Hepatocyte (in vitro differentiated cells): ENCODE results near the gene VWA1. TPM values are rescaled to one million over a fixed set of nuclear protein-coding genes. Genes with fewer than 3 reads are reported as not detected.

Source experiments
- DNase-seq: peaks from one replicate; pipeline ENCODE4 v3.0.0-alpha.2; 2016; ENCODE audit warnings: low spot score
- H2AFZ ChIP-seq: fragments of 200-600 bp; sonication (generic); 2 replicates; pipeline ENCODE4 v1.6.0; 2016; ENCODE audit warnings: antibody characterized with exemption, mild to moderate bottlenecking
- H3K27ac ChIP-seq: fragments of 200-600 bp; sonication (generic); 2 replicates; pipeline ENCODE4 v1.5.1; 2016; ENCODE audit warnings: mild to moderate bottlenecking
- H3K27me3 ChIP-seq: fragments of 200-600 bp; sonication (generic); 2 replicates; pipeline ENCODE4 v1.6.1; 2016
- H3K36me3 ChIP-seq: fragments of 200-600 bp; sonication (generic); replicated peaks from 2 replicates; pipeline ENCODE4 v1.5.1; 2016; ENCODE audit warnings: low read depth; ENCODE audit not compliant: insufficient read depth
- H3K4me1 ChIP-seq: fragments of 200-600 bp; sonication (generic); 2 replicates; pipeline ENCODE4 v1.5.1; 2016; ENCODE audit warnings: mild to moderate bottlenecking, moderate library complexity; ENCODE audit not compliant: insufficient read depth
- H3K4me2 ChIP-seq: fragments of 200-600 bp; sonication (generic); 2 replicates; pipeline ENCODE4 v1.6.0; 2016
- H3K4me3 ChIP-seq: fragments of 200-600 bp; sonication (generic); 2 replicates; pipeline ENCODE4 v1.5.1; 2016; ENCODE audit warnings: mild to moderate bottlenecking
- H3K79me2 ChIP-seq: fragments of 200-600 bp; sonication (generic); 2 replicates; pipeline ENCODE4 v1.6.0; 2017; ENCODE audit warnings: mild to moderate bottlenecking
- H3K9me2 ChIP-seq: fragments of 200-600 bp; sonication (generic); replicated peaks from 2 replicates; pipeline ENCODE4 v1.6.0; 2017; ENCODE audit warnings: mild to moderate bottlenecking; ENCODE audit not compliant: insufficient read depth
- H3K9me3 ChIP-seq: fragments of 200-600 bp; sonication (generic); 2 replicates; pipeline ENCODE4 v1.5.1; 2016; ENCODE audit warnings: low read depth, mild to moderate bottlenecking
- H4K20me1 ChIP-seq: fragments of 200-600 bp; sonication (generic); 2 replicates; pipeline ENCODE4 v1.6.0; 2016; ENCODE audit warnings: mild to moderate bottlenecking; ENCODE audit not compliant: insufficient read depth, poor library complexity, severe bottlenecking
- EZH2 ChIP-seq: fragments of 200-600 bp; sonication (generic); IDR thresholded peaks from 2 replicates; pipeline ENCODE4 v1.6.1; 2016; ENCODE audit warnings: antibody characterized with exemption, mild to moderate bottlenecking, borderline replicate concordance
- EZH2phosphoT487 ChIP-seq: fragments of 200-600 bp; sonication (generic); IDR thresholded peaks from one replicate; pipeline ENCODE4 v1.6.1; 2018; ENCODE audit warnings: antibody characterized with exemption, mild to moderate bottlenecking, low read depth, moderate library complexity; ENCODE audit not compliant: unreplicated experiment, severe bottlenecking
- WGBS: methylation state at CpG from one replicate; pipeline ENCODE4 v1.1.6; 2016; ENCODE audit warnings: low lambda C conversion rate; ENCODE audit errors: missing lambda C conversion rate; 5-methylcytosine and 5-hydroxymethylcytosine counted together
- polyA plus RNA-seq: library from polyadenylated mRNA; unstranded; fragments of >200 nt; fragmentation: Nextera tagmentation; extraction: Ambion mirVana; gene quantifications from 2 replicates; pipeline ENCODE4 v1.2.1, GENCODE V29; 2016
- total RNA-seq: library from RNA; depleted of rRNA; stranded (reverse); fragments of >200 nt; gene quantifications from 2 replicates; pipeline ENCODE4 v1.2.3, GENCODE V29; 2014
- TF ChIP-seq, protein P1 (sequence below): fragments of 200-600 bp; sonication (generic); IDR thresholded peaks from 2 replicates; pipeline ENCODE4 v1.5.1; 2016; ENCODE audit warnings: antibody characterized with exemption, mild to moderate bottlenecking; ENCODE audit not compliant: poor library complexity

VWA1 gene
- total and polyA plus RNA-seq, 2 experiments from 2014 or later: 37.7 to 114 TPM

DNA sequence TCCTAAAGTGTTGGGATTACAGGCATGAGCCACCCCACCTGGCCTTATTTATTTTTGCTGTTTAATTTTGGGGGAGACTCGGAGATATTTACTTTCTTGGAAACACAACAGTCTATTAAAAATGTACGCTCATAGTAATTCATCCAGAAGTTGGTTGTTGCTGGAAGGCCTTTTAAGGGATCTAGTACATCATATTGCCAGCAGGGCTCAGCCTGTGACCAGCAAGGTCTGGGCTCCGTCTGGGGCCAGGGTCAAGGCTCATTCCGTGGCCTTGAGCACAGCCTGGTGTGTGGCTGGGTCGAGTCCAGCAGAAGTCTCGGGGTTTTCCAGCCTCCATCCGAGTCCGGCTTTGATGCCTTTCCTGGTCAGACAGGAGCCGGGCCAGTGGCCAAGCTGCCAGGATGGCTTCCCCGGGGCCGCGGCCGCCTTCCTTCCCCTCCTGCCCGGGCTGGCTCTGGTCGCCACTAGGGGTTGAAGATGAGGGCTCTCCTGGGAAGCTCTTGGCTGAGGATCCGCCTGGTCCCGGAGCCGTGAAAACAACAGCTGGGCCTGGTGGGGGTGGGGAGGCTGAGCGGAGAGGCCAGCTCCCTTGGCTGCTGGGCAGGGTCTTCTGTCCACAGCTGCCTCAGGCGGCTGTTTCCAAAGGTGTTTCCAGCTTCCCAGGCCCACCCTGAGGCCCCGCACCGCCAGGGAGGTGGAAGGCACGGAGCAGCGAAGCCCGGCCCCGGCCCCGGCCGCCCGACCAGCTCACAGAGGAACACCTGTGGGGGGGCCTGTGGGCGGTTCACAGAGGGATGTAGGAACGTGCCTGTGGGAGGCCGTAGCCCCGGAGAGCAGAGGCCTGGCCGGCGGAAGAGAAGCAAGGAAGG lies 5.1 kb upstream of the VWA1 start:
- Histone ChIP-seq H4K20me1 (no peaks in the 10 kb centered on the region), H3K27ac (peak overlapping the region; percentile 96), H3K9me3 (no peaks in the 10 kb centered on the region), H3K9me2 (no peaks in the 10 kb centered on the region), H2AFZ (peak overlapping the region; percentile 62), H3K27me3 (no peaks in the 10 kb centered on the region), H3K4me1 (peaks cover 60% of the 10 kb centered on the region), H3K4me2 (peak overlapping the region; percentile 66), H3K79me2 (no peaks in the 10 kb centered on the region), H3K4me3 (no peak overlapping the region), H3K36me3 (no peaks in the 10 kb centered on the region)
- DNase-seq: peak; percentile 74
- TF ChIP-seq, protein P1, sequence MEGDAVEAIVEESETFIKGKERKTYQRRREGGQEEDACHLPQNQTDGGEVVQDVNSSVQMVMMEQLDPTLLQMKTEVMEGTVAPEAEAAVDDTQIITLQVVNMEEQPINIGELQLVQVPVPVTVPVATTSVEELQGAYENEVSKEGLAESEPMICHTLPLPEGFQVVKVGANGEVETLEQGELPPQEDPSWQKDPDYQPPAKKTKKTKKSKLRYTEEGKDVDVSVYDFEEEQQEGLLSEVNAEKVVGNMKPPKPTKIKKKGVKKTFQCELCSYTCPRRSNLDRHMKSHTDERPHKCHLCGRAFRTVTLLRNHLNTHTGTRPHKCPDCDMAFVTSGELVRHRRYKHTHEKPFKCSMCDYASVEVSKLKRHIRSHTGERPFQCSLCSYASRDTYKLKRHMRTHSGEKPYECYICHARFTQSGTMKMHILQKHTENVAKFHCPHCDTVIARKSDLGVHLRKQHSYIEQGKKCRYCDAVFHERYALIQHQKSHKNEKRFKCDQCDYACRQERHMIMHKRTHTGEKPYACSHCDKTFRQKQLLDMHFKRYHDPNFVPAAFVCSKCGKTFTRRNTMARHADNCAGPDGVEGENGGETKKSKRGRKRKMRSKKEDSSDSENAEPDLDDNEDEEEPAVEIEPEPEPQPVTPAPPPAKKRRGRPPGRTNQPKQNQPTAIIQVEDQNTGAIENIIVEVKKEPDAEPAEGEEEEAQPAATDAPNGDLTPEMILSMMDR: peak; percentile 6
- TF ChIP-seq EZH2phosphoT487: no peak
- 30% methylated on average over 33 of the region's 35 CpGs for WGBS

DNA sequence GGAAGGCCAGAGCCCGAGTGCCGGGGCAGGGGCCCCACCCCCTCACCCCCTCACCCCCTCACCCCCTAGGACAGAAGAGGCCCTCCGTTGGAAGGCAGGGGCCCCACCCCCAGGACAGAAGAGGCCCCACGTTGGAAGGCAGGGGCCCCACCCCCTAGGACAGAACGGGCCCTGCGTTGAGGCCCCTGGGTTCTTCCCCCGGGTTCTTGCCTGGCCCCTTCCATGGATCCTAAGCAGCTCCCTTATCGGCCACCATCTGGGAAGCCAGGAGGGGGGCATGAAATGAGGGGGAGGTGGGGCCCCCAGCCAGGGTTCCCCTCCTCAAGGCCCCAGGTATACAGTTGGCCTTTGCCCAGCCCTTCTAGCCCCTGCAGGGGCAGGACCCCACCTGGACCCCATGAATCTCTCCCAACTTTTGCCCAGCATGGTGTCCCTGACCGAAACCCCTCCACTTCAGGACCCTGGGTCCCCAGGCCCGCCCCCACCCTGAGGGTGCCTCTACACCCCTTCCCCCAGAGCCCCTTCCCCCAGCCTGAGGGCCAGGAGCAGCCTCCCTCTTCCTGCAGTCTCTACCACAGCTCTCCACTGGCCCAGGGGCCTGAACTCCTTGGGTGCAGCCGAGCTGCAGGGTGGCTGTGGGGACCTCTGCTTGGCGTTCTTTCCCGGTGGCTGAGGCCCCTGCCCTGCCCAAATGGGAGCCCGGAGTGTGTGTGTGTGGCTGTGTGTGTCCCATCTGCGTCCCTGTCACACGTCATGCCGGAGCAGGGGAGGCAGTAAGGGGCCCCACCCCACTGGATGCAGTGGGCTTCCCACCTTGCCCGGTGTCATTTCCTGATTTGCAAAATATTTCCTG lies 4.3 kb upstream of the VWA1 start:
- peak overlapping the region; percentile 66 for H3K4me2 ChIP-seq
- peaks cover 4% of the 10 kb centered on the region for H3K79me2 ChIP-seq
- WGBS: 56% methylated on average over 13 of the region's 18 CpGs

DNA sequence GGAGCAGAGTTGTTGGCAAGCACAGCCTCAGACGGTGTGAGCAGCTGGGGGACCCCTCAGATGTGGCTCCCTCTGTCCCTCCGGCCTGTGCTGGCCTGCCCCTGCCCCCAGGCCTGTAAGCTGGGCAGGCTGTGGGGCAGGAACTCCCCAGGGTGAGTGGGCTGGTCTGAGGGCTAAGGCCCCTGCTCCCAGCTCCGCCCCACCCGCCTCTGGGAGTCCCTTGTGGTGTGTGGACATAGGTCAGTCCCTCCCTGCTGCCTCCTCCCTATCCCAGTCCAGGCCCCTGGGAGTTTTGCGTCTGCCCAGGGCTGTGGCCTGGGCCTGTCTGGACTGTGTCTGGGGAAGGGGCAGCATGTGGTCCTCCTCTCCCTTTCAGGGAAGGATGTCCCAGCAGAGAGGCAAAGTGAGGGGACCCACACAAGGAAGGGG lies 3.6 kb upstream of the VWA1 start:
- TF ChIP-seq, protein P1: no peak
- TF ChIP-seq EZH2 (no peak), EZH2phosphoT487 (no peak)
- H3K4me1 ChIP-seq: peaks cover 66% of the 10 kb centered on the region
- H3K4me2 ChIP-seq: peak overlapping the region; percentile 66

More for the DNA sequence above, 4.3 kb upstream of the VWA1 start:
- H3K27ac ChIP-seq: peak overlapping the region; percentile 96
- H3K9me2 ChIP-seq: no peaks in the 10 kb centered on the region
- no peak overlapping the region for H3K4me3 ChIP-seq
- no peak for TF ChIP-seq EZH2
- no peak for TF ChIP-seq EZH2phosphoT487
- TF ChIP-seq, protein P1: no peak
- peak overlapping the region; percentile 62 for H2AFZ ChIP-seq
- H3K4me1 ChIP-seq: peaks cover 64% of the 10 kb centered on the region
- no peak for DNase-seq
- no peaks in the 10 kb centered on the region for H3K36me3 ChIP-seq
- H3K27me3 ChIP-seq: no peaks in the 10 kb centered on the region
- H3K9me3 ChIP-seq: no peaks in the 10 kb centered on the region
- H4K20me1 ChIP-seq: no peaks in the 10 kb centered on the region

More for the DNA sequence above, 3.6 kb upstream of the VWA1 start:
- no peaks in the 10 kb centered on the region for H4K20me1 ChIP-seq
- no peaks in the 10 kb centered on the region for H3K9me3 ChIP-seq
- H3K79me2 ChIP-seq: peaks cover 11% of the 10 kb centered on the region
- H2AFZ ChIP-seq: peak overlapping the region; percentile 35
- no peak overlapping the region for H3K4me3 ChIP-seq
- 53% methylated on average over 4 of the region's 5 CpGs for WGBS
- no peaks in the 10 kb centered on the region for H3K36me3 ChIP-seq
- no peaks in the 10 kb centered on the region for H3K27me3 ChIP-seq
- H3K27ac ChIP-seq: peak overlapping the region; percentile 96
- peak; percentile 84 for DNase-seq
- no peaks in the 10 kb centered on the region for H3K9me2 ChIP-seq
